Measurements from ENCODE around the gene TMEM74B. TPM values are rescaled to one million over a fixed set of nuclear protein-coding genes. Genes with fewer than 3 reads are reported as not detected.

TMEM74B gene
- total and polyA plus RNA-seq, 2 of the 8 experiments (the other 6 are each of a cell fraction or from before 2014, with no cell fraction given), result 4.0 to 6.4 TPM

DNA sequence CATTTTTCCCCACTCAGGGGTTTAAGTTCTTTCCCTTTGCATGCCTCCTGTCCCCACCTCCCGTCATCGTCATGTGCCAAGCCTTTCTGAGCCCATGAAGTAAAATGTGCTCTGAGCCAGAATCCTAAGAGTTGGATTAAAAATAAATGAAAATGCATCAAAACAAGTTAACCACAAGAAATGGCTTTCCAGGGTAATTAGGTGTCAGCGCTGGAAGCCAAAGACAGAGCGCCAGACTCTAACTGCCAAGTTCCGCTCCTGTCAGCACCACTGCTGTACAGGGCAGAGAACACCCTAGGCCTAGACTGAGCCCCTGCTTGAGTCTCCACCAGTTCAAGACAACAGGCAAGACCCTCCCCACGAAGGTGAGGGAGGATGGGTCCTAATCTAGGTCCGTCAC is 13.0 kb upstream of the TMEM74B start:
- Histone ChIP-seq H3K4me2 (ENCODE audit: insufficient read depth in 1 of 2, low read depth in 2 of 2, low read length in 2 of 2) (no peak overlapping the region), H3K79me1 (ENCODE audit: low read depth, low read length) (no peaks in the 10 kb centered on the region; the same call in 1 of the 2 replicates), H2BK5ac (ENCODE audit: low read depth, low read length) (no peak overlapping the region), H3K79me2 (ENCODE audit: control insufficient read depth in 1 of 2, insufficient read depth in 2 of 2, low read length in 2 of 2) (no peaks in the 10 kb centered on the region), H3K36me3 (ENCODE audit: control insufficient read depth in 2 of 4, insufficient read depth in 4 of 4, low read length in 3 of 4) (no peaks in the 10 kb centered on the region), H3K27ac (ENCODE audit: low read depth, low read length) (no peak overlapping the region), H2BK20ac (ENCODE audit: low read length) (no peak overlapping the region), H3K23ac (ENCODE audit: insufficient read length) (no peak overlapping the region), H3K56ac (replicated peaks; ENCODE audit: insufficient read length, low read depth, low read length) (no peak overlapping the region), H2BK15ac (ENCODE audit: low read length) (no peak overlapping the region), H4K91ac (replicated peaks; ENCODE audit: insufficient read length, low read length) (no peak overlapping the region), H3K4me3 (ENCODE audit: extremely low read depth in 1 of 4, insufficient read depth in 2 of 4, low read depth in 3 of 4, low read length in 4 of 4) (no peak overlapping the region), H4K8ac (ENCODE audit: extremely low read depth, insufficient read depth, low read length) (no peak overlapping the region), H2AK5ac (ENCODE audit: low read depth, low read length) (no peak overlapping the region), H2AFZ (ENCODE audit: low read length) (no peak overlapping the region), H3K4me1 (replicated peaks in 1 of 4; ENCODE audit: control insufficient read depth in 3 of 4, insufficient read depth in 4 of 4, low read length in 3 of 4) (no peaks in the 10 kb centered on the region), H3K27me3 (replicated peaks in 1 of 4; ENCODE audit: control insufficient read depth in 3 of 4, extremely low read depth in 1 of 4, insufficient read depth in 3 of 4, low read length in 3 of 4) (no peaks in the 10 kb centered on the region; a peak in 1 of 7 replicates), H2BK12ac (ENCODE audit: low read depth, low read length) (no peak overlapping the region), H3K14ac (ENCODE audit: insufficient read length) (no peak overlapping the region), H3K9ac (replicated peaks in 1 of 4; ENCODE audit: extremely low read depth in 1 of 4, low read depth in 3 of 4, low read length in 3 of 4) (no peak overlapping the region), H2BK120ac (replicated peaks; ENCODE audit: low read depth, low read length) (no peak overlapping the region), H4K20me1 (replicated peaks in 1 of 2; ENCODE audit: control insufficient read depth in 1 of 2, insufficient read depth in 2 of 2, low read length in 2 of 2) (no peaks in the 10 kb centered on the region), H3K9me3 (ENCODE audit: insufficient read depth in 2 of 2, low read depth in 1 of 2, low read length in 1 of 2) (no peaks in the 10 kb centered on the region), H3K18ac (ENCODE audit: extremely low read depth, low read length) (no peak overlapping the region), H3K4ac (replicated peaks; ENCODE audit: insufficient read length, low read depth, low read length) (no peak overlapping the region), H4K5ac (ENCODE audit: insufficient read length, low read depth, low read length) (no peak overlapping the region), H3K23me2 (ENCODE audit: low read depth, low read length) (no peaks in the 10 kb centered on the region)
- DNase-seq (ENCODE audit: low read depth in 1 of 2, low spot score in 2 of 2), result no peak
- ChIA-PET POLR2A (ENCODE audit: partially characterized antibody) (no interaction called here), CTCF (ENCODE audit: partially characterized antibody) (interaction anchor here (4.1 kb wide), 1 partner anchor 11 kb away, joined by 17 read pairs; no protein-coding TSS in a partner anchor)
- WGBS, 2 experiments (ENCODE audit: extremely low coverage in 1 of 2, insufficient coverage in 1 of 2, insufficient read length in 1 of 2, insufficient replicate concordance in 2 of 2, low coverage in 1 of 2, low lambda C conversion rate in 2 of 2, missing lambda C conversion rate in 1 of 2), result 92% methylated on average over 7 of the region's 7 CpGs; no CpG with 5 or more reads in 1 of the 2 experiments
- TF ChIP-seq RAD21 (IDR thresholded peaks at IDR 0.05 in 1 of 2, conservative IDR thresholded peaks at IDR 0.05 in 1 of 2; ENCODE audit: low read depth in 2 of 2, low read length in 2 of 2) (no peak), RBBP5 (IDR thresholded peaks at IDR 0.05; ENCODE audit: borderline replicate concordance, low read depth, low read length) (no peak), CREB1 (IDR thresholded peaks at IDR 0.05) (no peak)
- FAIRE-seq, result no peak
